Measurements from ENCODE around the gene FOXN3. TPM values are rescaled to one million over a fixed set of nuclear protein-coding genes. Genes with fewer than 3 reads are reported as not detected.

The FOXN3 gene
- total RNA-seq, 4 donors from 2014 or later: 27.4 to 91.4 (median 39.2) TPM

- Histone ChIP-seq H3K9me3 (no peaks in the 10 kb centered on the region), H3K27ac (peak overlapping the region in 2 of 4 donors; percentile 88 to 91), H3K4me1 (peaks cover 7 to 66% (median 11%) of the 10 kb centered on the region in 3 donors), H3K27me3 (no peaks in the 10 kb centered on the region), H3K4me3 (no peak overlapping the region), H3K36me3 (peaks cover 0 to 6% (median 0%) of the 10 kb centered on the region in 3 donors)
- 73 to 89% methylated on average over 3 to 6 of the region's 6 CpGs for WGBS, 2 donors
- intact Hi-C loops (cut with DNase I): no loop called here
- TF ChIP-seq CTCF (IDR thresholded peaks at IDR 0.05): no peak
- TF ChIP-seq POLR2A (IDR thresholded peaks at IDR 0.05): no peak
- no peak for DNase-seq
These were observed 204.4 kb downstream of the FOXN3 start for GRCh38 chr14:89212386-89213235.

- Histone ChIP-seq H3K9me3 (peaks cover 0 to 6% (median 0%) of the 10 kb centered on the region in 3 donors), H3K27me3 (no peaks in the 10 kb centered on the region), H3K4me3 (no peak overlapping the region), H3K36me3 (peaks cover 0 to 24% (median 0%) of the 10 kb centered on the region in 3 donors), H3K27ac (no peak overlapping the region), H3K4me1 (peaks cover 4 to 58% (median 5%) of the 10 kb centered on the region in 3 donors)
- intact Hi-C loops (cut with DNase I): no loop called here
- DNase-seq: no peak
- WGBS, 2 donors: 86% methylated on average over 3 of the region's 3 CpGs
- TF ChIP-seq CTCF (IDR thresholded peaks at IDR 0.05) (no peak), POLR2A (IDR thresholded peaks at IDR 0.05) (no peak)
These were observed 207.5 kb downstream of the FOXN3 start for GRCh38 chr14:89209558-89209957.

GRCh38 chr14:89207925-89208328 lies 209.1 kb downstream of the FOXN3 start:
- DNase-seq: no peak
- Histone ChIP-seq H3K4me3 (no peak overlapping the region), H3K9me3 (peaks cover 0 to 6% (median 0%) of the 10 kb centered on the region in 3 donors), H3K4me1 (peaks cover 0 to 57% (median 0%) of the 10 kb centered on the region in 3 donors), H3K27me3 (no peaks in the 10 kb centered on the region), H3K36me3 (peaks cover 0 to 24% (median 0%) of the 10 kb centered on the region in 3 donors), H3K27ac (peak overlapping the region in 1 of 4 donors; percentile 22)
- WGBS, 2 donors: 65 to 85% methylated on average over 7 of the region's 7 CpGs
- intact Hi-C loops (cut with DNase I): no loop called here
- TF ChIP-seq POLR2A (IDR thresholded peaks at IDR 0.05) (no peak), CTCF (IDR thresholded peaks at IDR 0.05) (no peak)

- H3K4me1 ChIP-seq: peaks cover 0 to 58% (median 0%) of the 10 kb centered on the region in 3 donors
- no peak for TF ChIP-seq CTCF (IDR thresholded peaks at IDR 0.05)
- TF ChIP-seq POLR2A (IDR thresholded peaks at IDR 0.05): no peak
- peaks cover 0 to 6% (median 0%) of the 10 kb centered on the region in 3 donors for H3K9me3 ChIP-seq
- H3K27ac ChIP-seq: peak overlapping the region in 1 of 4 donors; percentile 20
- peaks cover 0 to 24% (median 0%) of the 10 kb centered on the region in 3 donors for H3K36me3 ChIP-seq
- WGBS, 2 donors: 87 to 88% methylated on average over 17 of the region's 17 CpGs
- intact Hi-C loops (cut with DNase I): no loop called here
- H3K4me3 ChIP-seq: no peak overlapping the region
- DNase-seq: no peak
- no peaks in the 10 kb centered on the region for H3K27me3 ChIP-seq
These were observed 210.5 kb downstream of the FOXN3 start for GRCh38 chr14:89206389-89207031.
